NCI-H1417 treated with DMSO at 0.1 percent for 48 hours (cell line): ENCODE data around the gene HNRNPL.
"Not testable (repeated sequence)": the region's sequence is repeated elsewhere in the genome, so short reads cannot be mapped to it uniquely, and the experiment has no call there.

Source experiments
- DNase-seq: peaks from one replicate; lab custom pipeline; 2025; lab: John Stamatoyannopoulos, UW

The HNRNPL gene

DNA sequence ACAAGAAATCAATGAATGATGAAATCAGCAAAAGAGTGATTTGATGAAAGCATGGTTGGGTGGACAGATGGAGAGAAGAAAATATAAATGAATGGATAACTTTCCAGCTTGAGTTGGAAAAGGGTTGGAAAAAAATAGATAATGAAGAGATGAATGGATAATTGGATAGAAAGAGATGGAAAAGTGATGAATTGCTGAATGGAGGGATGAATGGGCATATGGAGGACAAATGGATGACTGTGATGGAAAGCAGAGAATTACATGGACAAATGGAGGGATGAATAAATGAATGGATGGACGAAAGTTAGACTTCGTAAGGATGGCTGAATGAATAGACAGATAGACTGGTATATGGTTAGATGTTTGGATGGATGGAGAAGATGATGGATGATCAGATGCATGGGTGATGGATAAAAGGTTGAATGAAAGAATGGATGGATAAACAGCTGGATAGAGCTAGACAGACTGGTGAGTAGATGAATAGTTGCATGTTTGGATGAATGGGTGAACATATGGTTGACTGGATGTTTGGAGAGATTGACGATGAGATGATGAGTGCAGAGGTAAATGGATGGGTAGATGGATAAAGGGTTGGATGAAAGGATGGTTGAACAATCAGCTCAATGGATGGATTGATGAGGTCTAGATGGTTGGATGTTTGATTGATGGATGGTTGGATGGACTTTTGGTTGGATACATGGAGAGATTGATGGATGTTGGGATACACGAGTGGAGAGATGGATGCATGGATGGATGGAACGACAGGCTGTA lies 49.0 kb downstream of the HNRNPL start:
- no peak for DNase-seq

- no peak for DNase-seq
These were observed 50.7 kb downstream of the HNRNPL start for GRCh38 chr19:38799104-38799503.

- not testable (repeated sequence) for DNase-seq
These were observed 52.0 kb downstream of the HNRNPL start for GRCh38 chr19:38797781-38798180.

DNA sequence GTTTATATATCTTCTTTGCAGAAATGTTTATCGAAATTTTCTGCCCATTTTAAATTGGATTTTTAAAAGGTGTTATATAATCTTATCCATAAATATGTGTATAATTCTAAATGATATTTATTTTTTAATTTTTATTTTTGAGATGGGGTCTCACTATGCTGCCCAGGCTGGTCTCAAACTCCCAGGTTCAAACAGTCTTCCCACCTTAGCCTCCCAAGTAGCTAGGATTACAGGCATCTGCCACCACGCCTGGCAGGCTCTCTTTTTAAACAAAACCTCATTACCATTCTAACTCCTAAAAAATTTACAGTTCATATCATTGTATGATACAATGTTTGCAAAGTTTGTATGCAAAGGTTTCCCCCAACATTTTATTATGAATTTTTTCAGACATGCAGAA lies 53.6 kb downstream of the HNRNPL start:
- DNase-seq: no peak

GRCh38 chr19:38795549-38795948 lies 54.2 kb downstream of the HNRNPL start:
- no peak for DNase-seq

GRCh38 chr19:38793671-38794070 lies 56.1 kb downstream of the HNRNPL start:
- no peak for DNase-seq

DNA sequence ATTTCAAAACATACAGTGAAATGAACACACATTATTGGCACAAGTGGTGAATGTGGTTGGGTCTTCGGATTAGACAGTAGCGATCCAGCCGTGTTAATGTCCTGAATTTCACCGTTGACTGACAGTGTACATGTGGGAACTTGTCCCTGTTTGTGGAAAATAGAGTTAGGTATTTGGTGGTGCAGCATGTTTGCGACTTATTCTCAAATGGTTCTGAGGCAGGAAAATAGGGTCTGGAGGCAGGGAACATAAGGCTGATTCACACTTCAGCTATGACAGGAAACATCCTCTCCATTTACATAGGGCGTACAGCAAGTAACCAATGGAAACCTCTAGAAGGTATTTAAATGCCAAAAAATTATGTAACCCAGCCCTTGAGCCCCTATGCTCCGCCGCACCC lies 56.6 kb downstream of the HNRNPL start:
- no peak for DNase-seq

DNA sequence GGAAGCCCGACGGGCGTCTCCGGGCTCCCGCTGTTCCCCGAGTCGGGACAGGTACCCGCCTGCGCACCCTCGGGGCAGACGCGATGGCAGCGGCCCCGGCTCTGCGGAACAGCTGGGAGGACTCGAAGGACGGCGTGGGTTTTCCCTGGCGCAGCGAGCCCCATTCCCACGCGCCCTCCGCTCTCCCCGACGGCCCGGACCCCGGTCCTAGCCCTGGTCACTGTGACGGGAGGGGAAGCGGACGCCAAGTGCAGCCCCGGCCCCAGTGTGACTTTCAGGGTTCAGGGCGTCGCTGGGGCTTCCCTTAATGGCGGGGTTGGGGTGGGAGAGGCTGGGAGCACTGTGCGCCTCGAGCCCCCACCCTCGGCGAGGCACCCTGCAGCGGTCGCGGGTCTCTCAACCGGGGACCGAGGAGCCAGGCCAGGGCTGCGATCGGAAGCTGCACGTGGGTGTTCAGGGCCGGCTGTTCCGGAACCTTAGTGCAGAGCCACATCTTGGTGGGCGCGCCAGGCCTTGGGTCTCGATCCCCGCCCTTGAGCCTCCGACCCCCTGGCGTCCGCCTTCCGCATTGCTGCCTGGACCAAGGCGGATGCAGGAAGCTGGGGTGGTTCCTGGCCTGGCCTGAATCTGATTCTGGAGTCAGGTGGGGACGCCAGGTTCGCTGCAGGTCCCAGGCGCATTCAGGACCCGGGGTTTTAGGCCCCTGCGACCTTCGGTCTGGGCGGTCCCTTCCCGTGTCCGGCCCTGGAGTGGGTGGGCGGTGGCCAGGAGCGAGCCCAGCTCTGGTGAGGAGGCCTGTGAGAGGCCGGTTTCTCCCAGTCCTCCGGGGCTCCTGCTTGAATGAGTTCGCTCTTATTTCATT lies 57.3 kb downstream of the HNRNPL start:
- DNase-seq: no peak

- DNase-seq: not testable (repeated sequence)
These were observed 58.2 kb downstream of the HNRNPL start for GRCh38 chr19:38791451-38792064.

DNA sequence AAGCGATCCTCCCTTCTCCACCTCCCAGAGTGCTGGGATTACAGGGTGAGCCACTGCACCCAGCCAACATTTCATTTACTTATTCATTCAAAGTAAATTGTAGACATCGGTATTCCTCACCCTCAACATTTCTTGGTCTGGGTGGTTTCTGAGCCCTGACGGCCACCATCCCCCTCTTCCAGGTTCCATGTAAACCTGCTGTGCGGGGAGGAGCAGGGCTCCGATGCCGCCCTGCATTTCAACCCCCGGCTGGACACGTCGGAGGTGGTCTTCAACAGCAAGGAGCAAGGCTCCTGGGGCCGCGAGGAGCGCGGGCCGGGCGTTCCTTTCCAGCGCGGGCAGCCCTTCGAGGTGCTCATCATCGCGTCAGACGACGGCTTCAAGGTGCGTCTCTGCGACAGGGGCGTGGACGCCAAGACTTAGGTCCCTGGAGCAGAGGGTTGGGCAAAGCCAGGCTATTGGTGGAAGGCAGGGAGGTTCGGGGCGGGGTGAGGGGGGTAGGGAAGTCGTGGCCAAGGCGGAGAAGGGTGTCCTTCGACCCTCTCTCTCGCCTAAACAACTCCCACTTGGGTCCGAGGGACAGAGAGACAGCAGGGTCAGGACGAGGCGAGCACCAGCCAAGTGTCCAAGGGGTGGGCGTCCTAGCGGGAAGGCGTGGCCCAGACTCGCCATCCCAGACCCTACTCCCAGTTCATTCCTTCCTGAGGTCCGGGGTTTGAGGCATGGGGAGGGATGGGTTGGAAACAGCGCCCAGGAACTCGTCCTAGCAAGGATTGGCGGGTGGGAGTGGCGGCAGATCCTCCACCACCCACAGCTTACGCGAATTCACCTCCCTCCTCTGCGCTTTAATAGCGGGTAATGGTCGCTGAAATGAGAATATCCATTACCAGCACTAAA lies 59.0 kb downstream of the HNRNPL start:
- not testable (repeated sequence) for DNase-seq

- DNase-seq: no peak
These were observed 61.1 kb downstream of the HNRNPL start, which contains the start of gene LGALS7B for GRCh38 chr19:38788478-38789243. LGALS7B (plus strand) TSS chr19:38789200; CDS start chr19:38789227, 27 bp downstream.

GRCh38 chr19:38786572-38787265 lies 63.1 kb downstream of the HNRNPL start:
- DNase-seq: no peak
